GM19240 (cell line): ENCODE results near the gene FNBP1.
A peak's percentile ranks its signal among the peaks of the same experiment; 100 is the strongest.
"Not testable (repeated sequence)": the region's sequence is repeated elsewhere in the genome, so short reads cannot be mapped to it uniquely, and the experiment has no call there.

Experiments used
- DNase-seq: peaks from one replicate; pipeline ENCODE4 v3.0.0; 2011; ENCODE audit warnings: low spot score; ENCODE audit not compliant: insufficient read length

The FNBP1 gene

GRCh38 chr9:129895376-129896268 lies 147.4 kb downstream of the FNBP1 start:
- DNase-seq: no peak

- no peak for DNase-seq
Measured at GRCh38 chr9:129894120-129894823, 148.7 kb downstream of the FNBP1 start.

DNA sequence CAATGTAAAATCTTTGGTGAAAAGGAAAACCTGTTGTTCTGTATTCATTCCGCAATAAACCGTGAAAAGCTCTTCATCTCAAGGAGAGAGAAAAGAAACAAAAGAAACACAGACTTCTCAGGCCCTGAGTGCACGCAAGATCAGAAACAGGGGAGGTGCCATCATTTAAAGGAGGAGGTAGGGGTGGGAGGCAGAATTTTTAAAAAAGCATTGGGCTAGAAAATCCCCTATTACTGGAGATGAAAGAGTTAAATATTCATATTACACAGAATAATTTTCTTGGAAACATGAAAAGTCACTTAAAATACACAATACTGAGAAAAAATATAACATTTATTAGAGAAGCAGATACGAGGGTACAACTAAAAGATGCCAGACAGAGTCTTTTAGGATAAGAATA lies 151.4 kb downstream of the FNBP1 start:
- DNase-seq: no peak

DNA sequence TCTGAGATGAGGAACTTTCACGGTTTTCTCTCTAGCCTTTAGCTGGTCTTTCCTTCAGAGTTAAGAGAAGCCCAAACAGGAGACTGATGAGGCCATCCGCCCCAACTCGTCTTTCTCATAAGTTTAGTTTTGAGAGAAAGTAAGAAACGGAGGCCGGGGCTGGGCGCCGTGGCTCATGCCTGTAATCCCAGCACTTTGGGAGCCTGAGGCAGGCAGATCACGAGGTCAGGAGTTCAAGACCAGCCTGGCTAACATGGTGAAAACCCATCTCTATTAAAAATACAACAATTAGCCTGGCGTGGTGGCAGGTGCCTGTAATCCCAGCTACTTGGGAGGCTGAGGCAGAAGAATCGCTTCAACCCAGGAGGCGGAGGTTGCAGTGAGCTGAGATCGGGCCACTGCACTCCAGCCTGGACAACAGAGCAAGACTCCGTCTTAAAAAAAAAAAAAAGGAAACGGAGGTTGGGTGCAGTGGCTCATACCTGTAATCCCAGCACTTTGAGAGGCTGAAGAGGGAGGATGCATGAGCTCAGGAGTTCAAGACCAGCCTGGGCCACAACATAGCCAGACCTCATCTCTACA lies 152.2 kb downstream of the FNBP1 start:
- DNase-seq: not testable (repeated sequence)

DNA sequence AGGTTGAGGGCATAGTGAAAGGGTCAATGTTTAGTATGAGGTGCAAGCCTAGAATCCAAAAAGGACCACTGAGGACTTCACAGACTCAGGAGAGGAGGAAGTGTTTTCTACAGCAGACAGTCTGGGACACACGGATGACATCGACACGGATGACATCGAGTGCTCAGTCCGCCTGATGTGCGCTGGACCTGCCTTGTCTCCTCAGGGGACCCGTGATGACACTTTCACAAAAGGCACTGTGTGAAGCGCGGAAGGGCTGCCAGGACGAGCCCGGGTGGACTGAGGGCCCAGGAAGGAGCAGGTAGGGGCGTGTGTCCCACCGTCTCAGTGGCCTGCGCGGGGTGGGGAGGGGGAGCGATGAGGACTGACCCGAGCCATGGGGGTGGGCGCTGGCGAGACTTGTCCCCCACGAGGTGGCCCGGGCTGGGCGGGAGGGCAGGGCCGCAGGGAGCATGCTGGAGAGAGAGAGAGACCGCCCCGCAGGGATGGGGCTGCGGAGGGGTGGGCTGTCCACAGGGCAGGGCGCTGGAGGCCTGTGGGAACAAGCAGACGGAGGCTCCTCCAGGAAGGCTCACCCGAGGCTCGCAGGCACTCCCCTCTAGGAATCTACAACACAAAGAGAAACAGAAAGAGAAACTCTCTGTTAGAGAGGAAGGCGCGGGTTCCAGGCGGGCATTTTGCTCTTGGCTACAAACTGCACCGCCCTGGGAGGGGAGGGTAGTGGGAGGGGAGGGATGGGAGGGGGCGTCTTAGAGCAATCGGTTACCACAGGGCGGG lies 152.9 kb downstream of the FNBP1 start:
- DNase-seq: no peak

DNA sequence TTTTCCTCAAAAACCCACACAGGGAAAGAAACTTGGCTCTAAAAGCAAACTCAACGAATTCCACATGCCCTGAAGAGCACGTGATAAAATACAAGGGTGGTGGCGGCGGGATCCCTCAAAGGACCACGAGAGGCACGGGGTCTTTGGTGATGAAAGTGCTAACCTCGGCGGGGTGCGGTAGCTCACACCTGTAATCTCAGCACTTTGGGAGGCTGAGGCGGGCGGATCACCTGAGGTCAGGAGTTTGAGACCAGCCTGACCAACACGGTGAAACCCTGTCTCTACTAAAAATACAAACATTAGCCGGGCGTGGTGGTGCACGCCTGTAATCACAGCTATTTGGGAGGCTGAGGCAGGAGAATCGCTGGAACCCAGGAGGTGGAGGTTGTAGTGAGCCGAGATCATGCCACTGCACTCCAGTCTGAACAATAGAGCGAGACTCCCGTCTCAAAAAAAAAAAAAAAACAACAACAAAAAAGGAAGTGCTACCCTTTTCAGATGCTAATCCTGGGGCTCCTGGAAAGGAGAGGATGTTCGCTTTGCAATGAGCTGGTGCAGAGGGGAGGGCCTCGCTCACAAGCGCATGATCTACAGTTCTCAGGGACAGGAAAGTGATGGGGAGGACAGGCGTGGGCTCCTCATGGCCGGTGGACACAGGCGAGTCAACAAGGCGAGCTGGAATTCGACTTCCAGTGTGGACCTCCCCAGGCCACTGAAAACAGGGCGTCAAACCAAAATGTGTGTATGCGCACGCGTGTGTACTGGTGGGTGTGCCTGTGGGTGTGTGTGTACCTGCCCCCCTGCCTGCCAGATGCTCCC lies 153.7 kb downstream of the FNBP1 start:
- no peak for DNase-seq

DNA sequence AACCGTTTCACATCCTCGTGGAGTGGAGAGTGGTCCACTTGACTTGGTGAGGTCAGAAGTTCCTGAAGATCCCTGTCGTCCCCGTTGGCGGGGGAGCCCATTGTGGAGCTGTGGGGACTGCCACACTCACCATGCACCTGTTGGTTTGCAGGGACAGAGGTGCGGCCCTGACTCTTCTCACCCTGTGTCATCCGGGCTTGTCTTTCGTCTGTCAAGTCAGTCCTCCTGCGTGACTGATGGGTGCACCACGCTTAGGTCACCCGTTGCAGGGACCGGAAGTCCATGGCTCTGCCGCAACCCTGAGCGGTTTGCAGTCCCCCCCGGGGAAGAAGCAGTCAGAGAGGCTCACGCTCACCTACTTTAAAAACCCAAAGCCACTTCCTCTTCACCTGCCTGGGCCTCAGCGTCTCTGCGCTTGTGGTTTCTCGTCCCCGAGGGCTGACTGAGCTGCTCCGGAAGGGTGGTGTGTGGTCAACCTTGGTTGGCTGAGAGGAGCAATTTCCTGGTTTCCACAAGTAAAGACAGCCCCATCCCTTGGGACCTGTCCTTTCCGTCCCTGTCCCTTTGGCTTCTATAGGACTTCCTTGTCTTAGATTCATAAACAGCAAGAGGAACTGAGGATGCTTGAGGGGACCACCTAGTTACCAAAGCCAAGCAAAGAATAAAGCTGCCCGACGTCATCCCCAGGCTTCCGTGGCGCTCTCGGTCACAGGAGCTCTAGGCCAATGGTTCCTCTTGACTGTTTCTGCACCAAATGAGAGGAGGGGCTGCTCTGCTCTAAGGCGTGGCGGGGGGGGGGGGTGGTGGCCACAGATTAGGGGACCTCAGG lies 154.5 kb downstream of the FNBP1 start:
- no peak for DNase-seq

GRCh38 chr9:129887334-129888292 lies 155.4 kb downstream of the FNBP1 start:
- no peak for DNase-seq

- no peak for DNase-seq
Measured at GRCh38 chr9:129886226-129887174, 156.5 kb downstream of the FNBP1 start.

DNA sequence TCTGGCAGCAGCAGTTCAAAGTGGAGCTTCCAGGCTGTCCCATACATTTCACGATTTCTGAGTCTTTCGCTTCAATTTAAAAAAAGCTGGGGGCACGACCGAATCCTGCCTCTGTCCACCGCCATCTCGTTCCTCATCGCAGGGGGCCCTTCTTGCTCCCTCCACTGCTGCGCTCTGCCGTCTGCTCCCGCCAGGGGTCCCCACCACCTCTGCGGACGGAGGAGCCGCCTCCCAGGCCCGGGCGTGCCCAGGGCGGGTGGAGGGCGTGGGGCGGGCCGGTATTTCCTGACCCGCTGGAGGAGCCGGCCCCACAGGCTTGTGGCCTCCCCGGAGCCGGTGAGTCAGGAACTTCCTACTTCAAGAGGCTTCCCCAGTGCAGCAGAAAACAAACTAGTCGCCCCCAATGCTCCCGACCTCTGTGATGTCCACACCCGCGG lies 157.3 kb downstream of the FNBP1 start:
- no peak for DNase-seq

DNA sequence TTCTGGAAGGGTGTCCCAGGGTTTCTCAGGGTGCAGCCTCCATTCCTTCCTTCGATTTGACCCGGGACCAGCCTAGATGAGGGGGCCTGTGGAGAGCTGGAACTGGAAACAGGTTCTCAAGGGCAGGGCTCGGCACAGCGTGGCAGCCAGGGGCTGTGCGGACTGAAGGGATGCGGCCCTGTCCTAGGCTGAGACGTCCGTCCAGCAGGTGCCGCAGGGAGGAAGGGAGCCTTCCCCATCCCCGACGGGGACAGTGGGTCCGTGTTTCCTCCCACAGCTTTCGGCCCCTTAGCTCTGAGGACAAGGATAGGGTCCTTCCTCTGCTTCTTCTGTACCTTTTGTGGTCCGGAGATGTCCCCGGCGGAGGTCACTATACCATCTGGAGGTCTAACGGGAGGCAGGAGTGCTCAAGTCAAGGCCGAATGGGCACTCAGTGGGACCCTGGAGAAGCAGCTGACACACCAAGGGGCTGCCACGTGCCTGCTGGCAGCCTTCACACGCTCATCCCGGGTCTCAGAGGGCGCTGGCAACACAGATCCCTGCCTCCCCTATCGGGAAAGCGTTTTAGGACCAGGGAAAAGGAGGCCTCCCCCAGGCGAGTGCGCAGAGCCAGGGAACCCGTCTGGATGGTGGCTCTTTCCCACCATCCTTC lies 157.8 kb downstream of the FNBP1 start:
- no peak for DNase-seq

- DNase-seq: peak; percentile 93
Measured at GRCh38 chr9:129884220-129885017, 158.6 kb downstream of the FNBP1 start.

DNA sequence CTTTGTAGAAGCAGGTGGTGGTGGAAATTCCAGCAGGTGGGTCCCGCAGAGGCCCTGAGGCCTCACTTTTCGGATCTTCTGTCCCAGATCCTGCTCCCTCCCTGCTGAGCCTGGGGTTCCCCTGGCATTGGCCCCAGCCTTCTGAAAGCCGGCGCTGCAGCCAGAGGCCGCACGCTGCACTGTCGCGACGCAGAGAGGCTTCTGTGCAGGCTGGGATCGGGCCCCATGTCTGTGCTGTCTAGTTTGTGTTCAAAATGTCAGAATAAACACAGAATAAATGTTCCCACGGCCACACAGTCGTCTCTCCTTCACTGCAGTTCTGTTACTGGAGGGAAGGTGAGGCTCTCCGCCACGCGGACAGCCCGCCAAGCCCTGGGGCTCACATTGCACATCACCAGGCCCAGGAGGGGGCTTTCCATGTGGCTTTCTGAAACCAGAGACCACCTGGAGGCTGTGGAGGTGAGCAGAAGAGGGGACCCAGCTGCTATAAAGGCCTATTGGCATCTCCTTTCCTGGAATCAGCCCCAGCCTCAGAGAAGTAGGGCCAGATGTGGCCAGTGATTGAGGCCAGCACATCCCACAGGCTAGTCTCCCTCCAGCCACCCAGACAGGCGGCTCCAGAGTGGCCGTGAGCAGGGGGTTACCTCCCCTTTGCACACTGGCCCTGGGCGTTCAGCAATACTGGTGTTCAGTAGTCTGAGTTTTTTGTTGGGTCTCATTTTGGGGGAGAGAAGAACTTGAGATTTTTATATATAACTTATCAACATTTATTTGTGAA lies 161.3 kb downstream of the FNBP1 start:
- DNase-seq: no peak

- no peak for DNase-seq
Measured at GRCh38 chr9:129880654-129881546, 162.1 kb downstream of the FNBP1 start.
